HG03280 (cell line): Measurements from ENCODE around the gene TACR1.

Experiments
- ATAC-seq: cut with Tn5 transposase; IDR thresholded peaks from one replicate; pipeline ENCODE4 v1.9.1; 2021; ENCODE audit warnings: mild to moderate bottlenecking, moderate library complexity; ENCODE audit not compliant: unreplicated experiment

The TACR1 gene

GRCh38 chr2:75025216-75025615 is 174.1 kb downstream of the TACR1 start:
- no peak for ATAC-seq

- no peak for ATAC-seq
Observed at GRCh38 chr2:75023666-75024455, 175.5 kb downstream of the TACR1 start.

- no peak for ATAC-seq
Observed at GRCh38 chr2:75022516-75022915, 176.8 kb downstream of the TACR1 start.

DNA sequence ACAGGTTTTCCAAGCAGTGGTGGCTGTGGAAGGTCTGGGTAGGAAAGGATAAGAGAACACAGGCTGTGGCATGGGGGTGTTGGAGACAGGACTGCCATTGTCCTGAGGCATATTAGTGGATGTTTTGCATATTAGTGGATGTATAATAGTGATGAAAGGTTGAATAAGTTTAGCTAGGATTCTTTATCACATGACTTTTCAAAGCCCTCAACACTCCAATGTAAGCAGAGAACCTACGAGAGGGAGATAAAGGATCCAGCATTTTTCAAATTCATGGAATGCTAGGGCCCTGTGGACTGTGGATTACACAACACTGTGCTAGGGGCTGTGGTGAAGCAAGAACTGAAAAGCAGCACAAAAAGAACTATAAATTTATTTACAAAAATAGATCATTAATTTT is 177.6 kb downstream of the TACR1 start:
- ATAC-seq = no peak

DNA sequence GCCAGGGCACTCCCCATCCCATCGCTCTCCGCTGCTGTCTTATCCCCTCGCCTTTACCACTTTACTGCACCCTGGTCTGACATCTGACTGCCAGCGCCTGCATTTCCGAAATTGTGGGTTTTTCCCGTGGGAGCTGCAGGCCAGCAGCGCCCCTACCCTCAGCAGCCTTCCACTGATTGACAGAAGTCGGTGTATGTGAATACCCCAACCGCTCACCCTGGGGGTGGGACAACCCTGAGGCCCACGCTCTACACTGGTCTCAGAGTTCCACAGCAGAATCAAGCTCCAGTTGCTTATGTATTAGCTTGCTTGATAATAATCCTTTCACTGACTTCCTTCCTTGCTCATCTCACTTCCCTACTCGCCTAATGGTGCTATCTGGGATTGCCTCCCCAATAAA is 178.8 kb downstream of the TACR1 start:
- no peak for ATAC-seq

DNA sequence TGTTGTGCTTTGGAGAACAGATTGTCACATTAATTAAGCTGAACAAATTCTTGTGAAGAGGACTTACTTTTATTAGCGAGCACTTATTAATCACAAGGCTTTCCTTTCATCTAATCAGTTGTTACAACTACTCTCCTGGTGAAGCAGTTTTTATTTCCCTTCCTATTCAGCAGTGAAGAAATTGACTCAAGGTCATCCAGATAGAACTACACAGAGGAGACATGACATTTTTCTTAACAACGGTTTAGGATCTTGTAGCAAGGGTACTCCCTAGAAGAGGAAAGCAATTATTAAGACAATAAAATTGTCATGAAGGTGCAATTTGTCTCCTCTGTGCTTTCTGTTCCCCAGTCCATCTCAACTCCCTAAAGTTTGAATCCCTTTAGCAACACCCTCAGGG is 179.5 kb downstream of the TACR1 start:
- ATAC-seq = no peak

- no peak for ATAC-seq
Observed at GRCh38 chr2:75018162-75018561, 181.2 kb downstream of the TACR1 start.

GRCh38 chr2:75012080-75012479 is 187.2 kb downstream of the TACR1 start:
- ATAC-seq = no peak

DNA sequence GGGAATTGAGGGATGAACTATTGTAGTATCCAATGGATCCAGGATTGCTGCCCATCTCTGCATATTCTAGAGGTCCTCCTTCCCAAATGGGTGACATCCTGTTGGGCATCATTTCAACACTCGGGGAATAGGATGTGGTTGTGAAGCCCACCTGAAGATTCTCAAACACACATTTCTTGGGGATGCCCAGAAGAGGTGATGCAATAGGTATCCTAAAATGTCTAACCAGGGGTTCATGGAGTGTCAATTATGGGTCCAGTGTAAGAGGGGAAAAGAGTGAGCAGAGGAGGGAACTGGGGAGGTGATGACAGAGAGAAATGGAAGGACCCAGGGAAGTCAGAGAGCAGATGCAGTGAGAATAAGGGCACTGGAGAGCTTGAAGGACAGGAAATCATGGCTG is 188.7 kb downstream of the TACR1 start:
- no peak for ATAC-seq

DNA sequence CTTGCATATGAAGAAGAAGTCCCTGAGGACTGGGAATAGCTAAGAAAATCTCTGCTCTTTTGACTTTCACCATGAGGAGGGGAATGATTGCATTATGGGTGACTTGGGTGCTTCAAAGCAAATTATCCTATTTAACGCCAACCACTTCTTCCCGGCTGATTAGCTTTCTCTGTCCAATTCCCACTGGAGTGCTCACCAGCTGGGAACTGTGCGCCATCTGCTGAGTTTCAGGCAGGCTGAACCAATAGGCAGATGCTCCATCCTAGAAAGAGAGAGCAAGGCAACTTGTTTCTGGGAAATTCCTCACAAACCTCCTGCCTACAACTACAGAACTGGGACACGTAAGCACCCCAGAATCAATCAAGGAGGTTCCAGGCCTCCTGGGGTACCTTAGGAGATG is 191.5 kb downstream of the TACR1 start:
- no peak for ATAC-seq

DNA sequence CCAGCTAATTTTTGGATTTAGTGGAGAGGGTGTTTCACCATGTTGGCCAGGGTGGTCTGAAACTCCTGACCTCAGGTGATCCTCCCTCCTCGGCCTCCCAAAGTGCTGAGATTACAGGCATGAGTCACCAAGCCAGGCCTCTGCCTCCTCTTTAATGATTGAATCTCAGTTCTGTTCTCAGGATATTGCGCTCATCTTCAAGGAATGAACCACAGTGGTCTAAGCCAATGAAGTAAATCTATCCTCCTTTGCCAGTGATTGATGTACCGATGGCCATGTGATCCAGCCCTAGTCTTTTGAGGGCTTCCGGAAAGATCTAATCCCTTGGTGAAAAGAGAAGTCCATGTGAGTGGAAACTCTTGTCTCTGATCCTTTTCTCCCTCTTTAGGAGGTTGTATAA is 192.3 kb downstream of the TACR1 start:
- ATAC-seq = no peak

DNA sequence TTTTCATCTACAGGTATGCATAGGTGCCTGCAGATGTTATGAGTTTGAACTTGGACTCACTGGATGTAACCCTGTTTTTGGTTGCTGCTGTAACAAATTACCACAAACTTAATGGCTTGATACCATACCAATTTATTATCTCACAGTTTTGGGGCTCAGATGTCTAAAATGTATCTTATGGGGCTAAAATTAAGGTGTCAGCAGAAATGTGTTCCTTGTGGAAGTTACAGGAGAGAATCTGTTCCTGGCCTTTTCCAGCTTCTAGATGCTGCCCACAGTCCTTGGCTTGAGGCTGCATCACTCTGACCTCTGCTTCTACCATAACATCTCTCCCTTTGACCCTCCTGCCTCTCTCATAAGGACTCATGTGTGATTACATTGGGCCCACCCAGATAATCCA is 193.3 kb downstream of the TACR1 start:
- ATAC-seq = no peak

DNA sequence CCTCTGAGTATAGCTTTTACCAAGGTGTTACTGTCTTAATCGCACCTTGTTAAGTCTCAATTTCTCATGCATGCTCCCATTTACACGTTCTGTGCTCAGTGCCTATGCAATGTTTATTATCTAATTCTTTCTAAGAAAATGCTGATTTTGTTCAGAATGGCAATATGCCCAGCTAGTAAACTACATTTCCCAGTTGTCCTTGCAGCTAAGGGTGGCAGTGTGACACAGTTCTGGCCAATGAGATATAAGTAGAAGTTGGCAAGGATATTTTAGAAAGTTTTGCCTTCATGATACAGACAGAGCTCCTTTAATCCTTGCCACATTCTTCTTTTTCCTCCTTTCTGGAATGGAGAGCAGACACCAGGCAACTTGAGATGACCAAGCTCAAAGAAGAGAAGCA is 195.5 kb downstream of the TACR1 start:
- ATAC-seq = no peak

DNA sequence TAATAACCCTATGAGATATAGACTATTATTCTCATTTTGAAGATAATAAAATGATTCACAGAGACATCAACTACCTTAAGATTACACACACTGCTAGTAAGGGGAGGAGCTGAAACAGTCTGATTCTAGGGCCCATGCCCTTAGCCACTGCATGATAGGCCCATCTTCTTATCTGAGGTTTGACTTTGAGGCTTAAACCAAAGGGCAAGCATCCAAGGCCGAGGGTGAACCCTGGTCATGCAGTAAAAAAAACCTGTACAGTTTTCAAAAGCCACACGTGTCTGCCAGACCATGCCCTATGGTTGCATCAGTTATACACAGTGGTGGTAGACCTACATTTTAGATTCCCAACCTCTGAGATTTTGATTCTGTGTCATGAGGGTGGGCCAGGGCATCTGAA is 196.0 kb downstream of the TACR1 start:
- ATAC-seq = no peak

GRCh38 chr2:75002007-75002406 is 197.3 kb downstream of the TACR1 start:
- no peak for ATAC-seq

- ATAC-seq = no peak
Observed at GRCh38 chr2:74999468-74999867, 199.9 kb downstream of the TACR1 start.
